ENCODE data around the gene RAB36.

- TF ChIP-seq CTCF (IDR thresholded peaks at IDR 0.05), result no peak
- TF ChIP-seq POLR2A (IDR thresholded peaks at IDR 0.05), result no peak
Measured at GRCh38 chr22:23203452-23204124, 58.3 kb downstream of the RAB36 start.
